Activated CD4-positive, alpha-beta T cell treated with anti-CD3 and anti-CD28 coated beads, Interleukin-10, Interleukin-2, amounts not matched to agents 100 ng/mL and 50 ng/mL, durations not matched to agents 16 hours and 8 hours (primary cell): ENCODE measurements around the gene UBTD2.
"Not testable (repeated sequence)": the region's sequence is repeated elsewhere in the genome, so short reads cannot be mapped to it uniquely, and the experiment has no call there.

Experiments
- DNase-seq: peaks from one replicate; pipeline ENCODE4 v3.0.0-alpha.2; 2020

UBTD2 gene

GRCh38 chr5:172245046-172245445 lies 38.5 kb downstream of the UBTD2 start:
- no peak for DNase-seq

DNA sequence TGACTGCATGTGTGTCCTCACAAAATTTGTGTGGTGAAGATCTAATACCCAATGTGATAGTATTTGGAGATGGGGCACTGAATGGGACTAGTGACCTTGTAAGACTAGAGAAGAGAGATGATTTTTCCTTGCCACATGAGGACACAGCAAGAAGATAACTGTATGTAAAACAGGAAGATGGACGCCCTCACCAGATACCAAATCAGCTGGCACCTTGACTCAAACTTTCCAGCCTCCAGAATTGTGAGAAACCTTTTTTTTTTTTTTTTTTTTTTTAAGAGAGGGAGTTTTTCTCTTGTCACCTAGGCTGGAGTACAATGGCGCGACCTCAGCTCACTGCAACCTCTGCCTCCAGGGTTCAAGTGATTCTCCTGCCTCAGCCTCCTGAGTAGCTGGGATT lies 40.3 kb downstream of the UBTD2 start:
- DNase-seq = no peak

DNA sequence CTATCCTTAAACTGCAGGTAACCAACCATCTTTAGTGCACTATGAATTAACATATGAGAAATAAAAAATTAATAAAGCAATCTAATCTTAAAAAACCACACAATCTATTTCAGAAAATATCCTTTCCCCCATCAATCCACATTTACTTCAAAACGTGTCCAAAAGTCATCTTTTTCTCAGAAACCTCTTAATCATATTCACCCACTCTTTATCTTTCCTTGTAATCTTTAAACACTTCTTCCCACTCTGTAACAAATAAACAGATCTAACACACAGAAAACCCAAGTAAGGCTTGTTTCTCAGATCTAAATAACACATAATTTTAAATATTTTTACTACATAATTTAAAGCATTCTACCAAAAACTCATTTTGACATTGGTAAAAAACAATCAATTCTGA lies 45.2 kb downstream of the UBTD2 start:
- DNase-seq = peak; percentile 15

- DNase-seq = no peak
Measured at GRCh38 chr5:172235827-172236736, 47.5 kb downstream of the UBTD2 start.

- DNase-seq = peak; percentile 11
Measured at GRCh38 chr5:172235132-172235780, 48.3 kb downstream of the UBTD2 start.

GRCh38 chr5:172234031-172234430 lies 49.5 kb downstream of the UBTD2 start:
- DNase-seq = no peak

GRCh38 chr5:172229904-172230303 lies 53.7 kb downstream of the UBTD2 start:
- DNase-seq = peak; percentile 64

DNA sequence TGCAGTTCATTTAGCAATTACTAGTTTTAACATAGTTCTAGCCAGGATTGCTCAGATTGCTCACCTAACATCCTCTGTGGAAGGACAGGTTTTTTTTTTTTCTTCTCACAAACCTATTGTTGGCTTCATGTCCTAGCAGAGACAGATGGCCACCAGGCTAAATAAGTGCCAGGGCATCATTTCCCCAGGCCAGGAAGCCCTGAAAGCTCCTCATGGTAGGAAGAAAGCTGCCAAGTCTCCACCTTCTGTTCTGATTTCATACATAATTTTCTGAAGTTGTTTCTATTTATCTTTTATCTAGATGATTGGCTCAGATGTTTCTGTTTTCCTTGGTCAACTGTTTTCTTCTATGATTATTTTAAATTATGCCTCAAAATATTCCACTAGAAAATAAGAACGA lies 58.6 kb downstream of the UBTD2 start:
- no peak for DNase-seq

DNA sequence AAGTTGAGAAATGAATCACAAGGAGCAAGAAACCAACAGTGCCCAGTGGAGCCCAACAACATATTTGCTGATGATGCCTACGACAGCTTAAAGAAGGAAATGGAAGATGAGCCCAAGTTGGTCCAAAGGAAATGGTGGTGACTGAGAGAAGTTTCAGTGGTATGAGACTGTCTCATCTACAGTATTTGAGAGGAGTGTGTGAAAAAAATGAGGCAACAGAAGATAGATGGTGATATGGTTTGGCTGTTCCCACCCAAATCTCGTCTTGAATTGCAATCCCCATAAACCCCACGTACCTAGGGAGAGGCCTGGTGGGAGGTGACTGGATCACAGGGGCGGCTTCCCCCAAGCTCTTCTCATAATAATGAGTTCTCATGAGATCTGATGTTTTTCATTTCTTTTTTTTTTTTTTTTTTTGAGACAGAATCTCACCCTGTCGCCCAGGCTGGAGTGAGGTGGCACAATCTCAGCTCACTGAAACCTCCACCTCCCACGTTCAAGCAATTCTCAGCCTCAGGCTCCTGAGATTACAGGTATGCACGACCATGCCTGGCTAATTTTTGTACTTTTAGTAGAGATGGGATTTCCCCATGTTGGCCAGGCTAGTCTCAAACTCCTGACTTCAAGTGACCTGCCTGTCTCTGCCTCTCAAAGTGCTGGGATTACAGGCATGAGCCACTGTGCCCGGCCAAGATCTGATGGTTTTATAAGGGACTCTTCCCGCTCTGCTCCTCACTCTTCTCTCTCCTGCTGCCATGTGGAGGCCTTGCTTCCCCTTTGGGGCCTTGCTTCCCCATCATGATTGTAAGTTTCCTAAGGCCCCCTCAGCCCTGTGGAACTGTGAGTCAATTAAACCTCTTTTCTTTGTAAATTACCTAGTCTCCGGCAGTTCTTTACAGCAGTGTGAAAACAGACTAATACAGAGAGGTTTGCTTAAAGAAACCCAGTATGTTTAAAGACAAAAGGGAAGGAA lies 59.4 kb downstream of the UBTD2 start:
- DNase-seq = peak; percentile 84

DNA sequence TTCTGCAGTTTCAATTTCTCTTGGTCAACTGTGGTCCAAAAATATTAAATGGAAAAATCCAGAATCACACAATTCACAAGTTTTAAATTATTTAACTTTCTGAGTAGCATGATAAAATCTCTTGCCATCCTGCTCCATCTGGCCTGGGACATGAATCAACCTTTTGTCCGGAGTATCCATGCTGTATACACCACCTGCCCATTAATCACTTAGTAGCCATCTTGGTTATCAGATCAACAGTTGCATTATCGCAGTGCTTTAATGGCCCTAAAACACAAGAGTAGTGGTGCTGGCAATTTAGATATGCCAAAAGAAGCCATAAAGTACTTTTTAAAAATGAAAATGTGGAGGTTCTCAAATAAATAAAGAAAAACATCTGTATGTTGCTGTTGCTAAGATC lies 64.3 kb downstream of the UBTD2 start:
- DNase-seq = no peak

- DNase-seq = no peak
Measured at GRCh38 chr5:172216345-172216744, 67.2 kb downstream of the UBTD2 start.

GRCh38 chr5:172213126-172213525 lies 70.4 kb downstream of the UBTD2 start:
- no peak for DNase-seq

DNA sequence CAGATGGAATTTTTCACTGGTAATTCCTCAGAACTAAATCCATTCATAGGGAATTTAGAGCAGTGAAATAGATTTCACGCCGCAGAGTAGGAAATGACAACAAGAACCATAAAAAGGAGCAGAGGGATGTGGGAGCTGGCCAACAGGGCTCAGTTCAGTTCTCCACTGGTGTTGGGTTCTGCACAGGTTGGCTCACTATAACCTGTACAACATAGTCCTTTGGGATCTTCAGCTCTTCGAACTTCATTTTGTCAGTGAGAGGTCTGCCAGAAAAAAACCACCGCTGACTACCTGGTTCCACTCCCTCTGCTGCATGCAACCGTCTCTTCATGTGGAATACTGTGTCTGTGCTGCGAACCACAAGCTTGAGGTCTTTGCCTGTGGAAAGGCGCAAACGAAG lies 71.9 kb downstream of the UBTD2 start:
- DNase-seq = no peak

- no peak for DNase-seq
Measured at GRCh38 chr5:172209714-172210113, 73.8 kb downstream of the UBTD2 start.

GRCh38 chr5:172207511-172207910 lies 76.1 kb downstream of the UBTD2 start:
- DNase-seq = no peak

- not testable (repeated sequence) for DNase-seq
Measured at GRCh38 chr5:172205984-172206383, 77.6 kb downstream of the UBTD2 start.

GRCh38 chr5:172200476-172200875 lies 83.1 kb downstream of the UBTD2 start:
- no peak for DNase-seq

GRCh38 chr5:172199446-172199845 lies 84.1 kb downstream of the UBTD2 start:
- DNase-seq = no peak

GRCh38 chr5:172197775-172198174 lies 85.8 kb downstream of the UBTD2 start:
- DNase-seq = not testable (repeated sequence)

GRCh38 chr5:172194985-172195774 lies 88.4 kb downstream of the UBTD2 start:
- no peak for DNase-seq

GRCh38 chr5:172193872-172194271 lies 89.7 kb downstream of the UBTD2 start, which contains the start of gene EFCAB9:
Gene EFCAB9, plus strand, starts transcription at chr5:172194172. Its CDS starts 1 bp downstream, at chr5:172194173.
- no peak for DNase-seq

- no peak for DNase-seq
Measured at GRCh38 chr5:172189693-172190296, 93.8 kb downstream of the UBTD2 start.
